ENCODE data around the gene LCA5.
"Not testable (repeated sequence)": the region's sequence is repeated elsewhere in the genome, so short reads cannot be mapped to it uniquely, and the experiment has no call there.

LCA5 gene

GRCh38 chr6:79536954-79537747 is at the start of gene LCA5:
Gene LCA5 (minus strand): TSS chr6:79537430. CDS start chr6:79518894, 18,536 bp downstream.
- in situ Hi-C loops (cut with HindIII; ENCODE audit: low sequenced_read_pairs) = no loop called here
- H3K4me3 ChIP-seq (ENCODE audit: low read depth, low read length) = peak within 1 kb of the TSS; percentile 86
- TF ChIP-seq, protein P1, sequence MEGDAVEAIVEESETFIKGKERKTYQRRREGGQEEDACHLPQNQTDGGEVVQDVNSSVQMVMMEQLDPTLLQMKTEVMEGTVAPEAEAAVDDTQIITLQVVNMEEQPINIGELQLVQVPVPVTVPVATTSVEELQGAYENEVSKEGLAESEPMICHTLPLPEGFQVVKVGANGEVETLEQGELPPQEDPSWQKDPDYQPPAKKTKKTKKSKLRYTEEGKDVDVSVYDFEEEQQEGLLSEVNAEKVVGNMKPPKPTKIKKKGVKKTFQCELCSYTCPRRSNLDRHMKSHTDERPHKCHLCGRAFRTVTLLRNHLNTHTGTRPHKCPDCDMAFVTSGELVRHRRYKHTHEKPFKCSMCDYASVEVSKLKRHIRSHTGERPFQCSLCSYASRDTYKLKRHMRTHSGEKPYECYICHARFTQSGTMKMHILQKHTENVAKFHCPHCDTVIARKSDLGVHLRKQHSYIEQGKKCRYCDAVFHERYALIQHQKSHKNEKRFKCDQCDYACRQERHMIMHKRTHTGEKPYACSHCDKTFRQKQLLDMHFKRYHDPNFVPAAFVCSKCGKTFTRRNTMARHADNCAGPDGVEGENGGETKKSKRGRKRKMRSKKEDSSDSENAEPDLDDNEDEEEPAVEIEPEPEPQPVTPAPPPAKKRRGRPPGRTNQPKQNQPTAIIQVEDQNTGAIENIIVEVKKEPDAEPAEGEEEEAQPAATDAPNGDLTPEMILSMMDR (IDR thresholded peaks at IDR 0.05; ENCODE audit: low read depth, low read length) = no peak
- DNase-seq (ENCODE audit: low read depth, low spot score) = peak; percentile 98

DNA sequence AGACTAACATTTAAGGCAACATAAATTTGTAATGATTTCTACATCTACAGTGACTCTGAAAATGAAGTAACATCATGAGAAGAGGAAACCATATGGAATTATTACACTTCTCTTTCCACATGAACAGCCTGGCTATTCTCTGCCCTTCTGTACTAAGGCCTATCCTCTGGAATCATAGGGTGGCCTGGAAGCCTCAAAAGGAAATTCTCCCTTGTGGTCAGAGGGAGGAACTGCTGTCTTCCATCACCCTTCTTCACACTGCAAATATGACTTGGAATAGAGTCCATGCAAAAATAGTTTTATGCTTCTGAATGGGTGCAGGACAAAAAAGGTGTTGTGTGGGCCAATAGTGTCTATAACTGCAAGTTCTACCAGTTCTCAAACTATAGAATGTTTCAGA is 49.3 kb upstream of the LCA5 start:
- no peak overlapping the region for H3K4me3 ChIP-seq (ENCODE audit: low read depth, low read length)
- DNase-seq (ENCODE audit: low read depth, low spot score) = peak; percentile 39
- in situ Hi-C loops (cut with HindIII; ENCODE audit: low sequenced_read_pairs) = no loop called here
- TF ChIP-seq, protein P1 (IDR thresholded peaks at IDR 0.05; ENCODE audit: low read depth, low read length) = peak; percentile 61

GRCh38 chr6:79584332-79584731 is 47.1 kb upstream of the LCA5 start:
- TF ChIP-seq, protein P1 (IDR thresholded peaks at IDR 0.05; ENCODE audit: low read depth, low read length) = no peak
- no peak for DNase-seq (ENCODE audit: low read depth, low spot score)
- in situ Hi-C loops (cut with HindIII; ENCODE audit: low sequenced_read_pairs) = no loop called here
- H3K4me3 ChIP-seq (ENCODE audit: low read depth, low read length) = no peak overlapping the region

DNA sequence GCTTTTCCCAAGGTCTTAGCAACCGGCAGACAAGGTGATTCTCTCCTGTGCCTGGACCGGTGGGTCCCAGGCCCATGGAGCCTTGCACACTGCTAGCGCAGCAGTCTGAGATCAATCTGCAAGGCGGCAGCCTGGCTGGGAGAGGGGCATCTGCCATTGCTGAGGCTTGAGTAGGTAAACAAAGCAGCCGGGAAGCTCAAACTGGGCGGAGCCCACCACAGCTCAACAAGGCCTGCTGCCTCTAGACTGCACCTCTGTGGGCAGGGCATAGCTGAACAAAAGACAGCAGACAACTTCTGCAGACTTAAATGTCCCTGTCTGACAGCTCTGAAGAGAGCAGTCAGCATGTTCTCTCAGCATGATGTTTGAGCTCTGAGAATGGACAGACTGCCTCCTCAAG is 40.7 kb upstream of the LCA5 start:
- H3K4me3 ChIP-seq (ENCODE audit: low read depth, low read length); DNase-seq (ENCODE audit: low read depth, low spot score); in situ Hi-C loops (cut with HindIII; ENCODE audit: low sequenced_read_pairs): not testable (repeated sequence)

DNA sequence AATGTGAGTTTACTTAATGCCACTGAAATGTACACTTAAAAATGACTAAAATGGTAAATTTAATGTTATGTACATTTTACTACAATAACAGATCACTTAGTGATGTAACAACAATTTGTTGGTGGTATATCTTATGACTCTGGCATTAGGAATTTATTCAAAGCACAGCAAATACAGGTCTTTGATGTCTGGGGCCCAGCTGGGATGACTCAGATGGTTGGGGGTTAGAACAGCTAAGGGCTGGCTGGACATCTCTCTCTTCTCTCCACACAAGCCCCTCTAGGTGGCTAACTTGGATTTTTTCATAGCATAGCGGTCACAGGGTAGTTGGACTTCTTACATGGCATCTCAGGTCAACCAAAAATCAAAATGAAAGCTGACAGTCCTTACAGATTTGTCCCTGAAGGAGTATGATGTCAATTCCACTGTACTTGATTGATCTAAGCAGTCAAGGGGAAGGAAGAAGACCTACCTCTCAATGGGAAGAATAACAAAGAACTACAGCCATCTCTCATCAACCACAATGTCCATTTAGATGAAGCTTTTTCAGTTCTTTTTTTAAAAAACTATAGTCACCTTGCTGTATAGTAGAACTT is 37.5 kb upstream of the LCA5 start:
- H3K4me3 ChIP-seq (ENCODE audit: low read depth, low read length) = no peak overlapping the region
- in situ Hi-C loops (cut with HindIII; ENCODE audit: low sequenced_read_pairs) = no loop called here
- TF ChIP-seq, protein P1 (IDR thresholded peaks at IDR 0.05; ENCODE audit: low read depth, low read length) = no peak
- DNase-seq (ENCODE audit: low read depth, low spot score) = peak; percentile 87

GRCh38 chr6:79574174-79574573 is 36.9 kb upstream of the LCA5 start:
- TF ChIP-seq, protein P1 (IDR thresholded peaks at IDR 0.05; ENCODE audit: low read depth, low read length) = no peak
- no peak for DNase-seq (ENCODE audit: low read depth, low spot score)
- no peak overlapping the region for H3K4me3 ChIP-seq (ENCODE audit: low read depth, low read length)
- in situ Hi-C loops (cut with HindIII; ENCODE audit: low sequenced_read_pairs) = no loop called here

DNA sequence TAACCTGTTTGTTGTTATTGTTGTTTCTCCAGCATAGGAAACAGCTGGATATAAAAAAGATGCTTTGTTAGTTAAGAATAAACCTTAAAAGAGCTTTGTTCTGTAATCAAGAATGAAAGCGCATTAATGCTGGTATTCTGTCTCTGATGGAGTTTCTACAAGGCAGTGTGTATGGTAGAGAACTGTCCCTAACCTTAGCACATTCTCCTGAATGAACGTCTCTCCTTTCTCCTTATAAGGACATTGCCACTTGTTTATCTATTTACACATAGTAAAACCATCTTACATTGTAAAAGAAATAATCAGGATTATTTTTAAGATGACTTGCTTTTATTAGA is 33.8 kb upstream of the LCA5 start:
- DNase-seq (ENCODE audit: low read depth, low spot score) = no peak
- in situ Hi-C loops (cut with HindIII; ENCODE audit: low sequenced_read_pairs) = no loop called here

More for the DNA sequence above, 33.8 kb upstream of the LCA5 start:
- no peak overlapping the region for H3K4me3 ChIP-seq (ENCODE audit: low read depth, low read length)
- TF ChIP-seq, protein P1 (IDR thresholded peaks at IDR 0.05; ENCODE audit: low read depth, low read length) = no peak

Measured in astrocyte of the spinal cord (primary cell).